Calu3 (cell line): Measurements from ENCODE around the gene PCOLCE2. TPM values are rescaled to one million over a fixed set of nuclear protein-coding genes. Genes with fewer than 3 reads are reported as not detected.

Experiments
- BruUV-seq: library from RNA; stranded (reverse); fragments of 400-500 nt; replicated peaks from 2 replicates; lab custom pipeline; 2021; lab: Mats Ljungman, UMichigan
- CTCF ChIA-PET: fragments of 300-600 bp; sonication (Branson Sonifier 250); formaldehyde crosslinking; loops from one replicate; lab custom pipeline; 2022; ENCODE audit warnings: antibody characterized with exemption; lab: Charles Lee
- DNase-seq: peaks from one replicate; pipeline ENCODE4 v3.0.0; 2022
- H3K27ac Mint-ChIP-seq: one replicate; pipeline ENCODE4 v1.8.0; 2022; ENCODE audit warnings: mixed read lengths; ENCODE audit not compliant: unreplicated experiment
- H3K27me3 Mint-ChIP-seq: one replicate; pipeline ENCODE4 v1.8.0; 2022; ENCODE audit warnings: mixed read lengths; ENCODE audit not compliant: unreplicated experiment
- H3K36me3 Mint-ChIP-seq: one replicate; pipeline ENCODE4 v1.8.0; 2022; ENCODE audit warnings: mild to moderate bottlenecking, moderate library complexity, mixed read lengths; ENCODE audit not compliant: insufficient read depth, unreplicated experiment
- H3K4me1 Mint-ChIP-seq: one replicate; pipeline ENCODE4 v1.8.0; 2022; ENCODE audit warnings: mild to moderate bottlenecking, low read depth, mixed read lengths; ENCODE audit not compliant: unreplicated experiment
- H3K4me3 Mint-ChIP-seq: one replicate; pipeline ENCODE4 v1.8.0; 2022; ENCODE audit warnings: mild to moderate bottlenecking, low read depth, moderate library complexity, mixed read lengths; ENCODE audit not compliant: unreplicated experiment
- H3K9me3 Mint-ChIP-seq: one replicate; pipeline ENCODE4 v1.8.0; 2022; ENCODE audit warnings: low read depth, mixed read lengths; ENCODE audit not compliant: unreplicated experiment
- CTCF ChIP-seq: fragments of 200-600 bp; IDR thresholded peaks from one replicate; pipeline ENCODE4 v1.8.0; 2022; ENCODE audit warnings: antibody characterized with exemption; ENCODE audit not compliant: unreplicated experiment
- intact Hi-C: fragments of 100-400 bp; cut with micrococcal nuclease; formaldehyde crosslinking; loops from one replicate; pipeline ENCODE4 v1.10.0; 2022; ENCODE audit not compliant: unreplicated experiment
- total RNA-seq: library from RNA; stranded (reverse); gene quantifications from 2 replicates; pipeline ENCODE4 v1.2.3, GENCODE V29; 2022

Gene PCOLCE2
- total RNA-seq, 1 experiment from 2014 or later = 9.6 TPM

- CTCF ChIA-PET = interaction anchor here (0.6 to 2.0 kb wide), 5 partner anchors 8 to 867 kb away, joined by 3 to 8 read pairs (median 6); partner anchors contain the start of gene PCOLCE2
- no peak for TF ChIP-seq CTCF
- Mint-ChIP-seq H3K27ac (no peak overlapping the region), H3K27me3 (no peaks in the 10 kb centered on the region), H3K4me3 (no peak overlapping the region), H3K4me1 (peaks cover 9% of the 10 kb centered on the region), H3K9me3 (no peaks in the 10 kb centered on the region), H3K36me3 (no peaks in the 10 kb centered on the region)
- intact Hi-C loops = no loop called here
- no TSS peak for BruUV-seq
- no peak for DNase-seq
Measured at GRCh38 chr3:142896201-142896755, 7.4 kb upstream of the PCOLCE2 start.

GRCh38 chr3:142894493-142894892 lies 5.6 kb upstream of the PCOLCE2 start:
- Mint-ChIP-seq H3K4me3 (no peak overlapping the region), H3K27me3 (peaks cover 5% of the 10 kb centered on the region)

DNA sequence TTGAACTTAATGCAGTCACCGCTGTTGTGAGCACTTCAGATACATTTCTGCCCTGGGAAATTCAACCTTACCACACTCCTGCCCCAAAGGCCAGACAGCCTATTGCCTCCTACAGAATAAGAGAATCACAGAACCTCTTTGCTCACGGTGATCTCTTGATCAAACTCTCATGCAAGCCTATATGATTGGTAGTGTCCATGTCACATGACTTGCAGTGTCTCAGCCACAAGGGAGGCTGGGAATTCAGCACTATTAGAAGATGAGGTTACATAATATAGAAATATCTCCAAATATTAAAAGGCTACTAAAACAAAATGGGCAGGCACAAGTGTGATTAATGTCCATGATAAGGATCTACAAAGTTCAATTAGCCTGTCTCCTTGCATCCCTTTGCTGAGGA lies 3.8 kb upstream of the PCOLCE2 start:
- H3K4me3 Mint-ChIP-seq = no peak overlapping the region
- peaks cover 8% of the 10 kb centered on the region for H3K27me3 Mint-ChIP-seq
- DNase-seq = no peak
- H3K36me3 Mint-ChIP-seq = peaks cover 18% of the 10 kb centered on the region
- intact Hi-C loops = no loop called here
- CTCF ChIA-PET = no interaction called here
- H3K4me1 Mint-ChIP-seq = peaks cover 17% of the 10 kb centered on the region
- no peaks in the 10 kb centered on the region for H3K9me3 Mint-ChIP-seq
- no TSS peak for BruUV-seq
- TF ChIP-seq CTCF = no peak
- no peak overlapping the region for H3K27ac Mint-ChIP-seq

More at GRCh38 chr3:142894493-142894892, 5.6 kb upstream of the PCOLCE2 start:
- no peaks in the 10 kb centered on the region for H3K9me3 Mint-ChIP-seq
- H3K4me1 Mint-ChIP-seq = peaks cover 9% of the 10 kb centered on the region
- peaks cover under 1% of the 10 kb centered on the region for H3K36me3 Mint-ChIP-seq
- no peak for TF ChIP-seq CTCF
- DNase-seq = no peak
- no peak overlapping the region for H3K27ac Mint-ChIP-seq
- CTCF ChIA-PET = interaction anchor here (0.7 to 1.0 kb wide), 2 partner anchors 65 to 166 kb away, joined by 3 to 4 read pairs; no protein-coding TSS in a partner anchor
- intact Hi-C loops = no loop called here
- no TSS peak for BruUV-seq

DNA sequence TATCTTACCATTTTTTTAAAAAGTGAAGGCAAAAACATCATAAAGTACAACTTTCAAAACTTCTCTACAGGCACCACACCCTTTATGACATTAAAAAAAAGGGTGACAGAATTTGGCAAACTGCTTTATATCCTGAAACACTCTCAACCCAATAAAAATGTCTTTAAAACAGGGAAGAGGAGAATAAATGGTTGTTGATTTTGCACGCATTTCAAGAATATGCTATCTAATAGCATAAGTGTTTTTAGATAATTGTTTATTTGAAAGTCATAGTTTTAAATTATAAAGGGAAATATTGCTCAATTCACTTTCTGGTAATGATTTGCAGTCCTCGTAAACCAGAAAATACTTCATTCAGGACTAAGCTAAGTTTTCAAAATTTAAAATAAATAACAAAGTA lies 1.7 kb upstream of the PCOLCE2 start:
- Mint-ChIP-seq H3K9me3 (no peaks in the 10 kb centered on the region), H3K36me3 (peaks cover 18% of the 10 kb centered on the region), H3K27me3 (peaks cover 8% of the 10 kb centered on the region), H3K4me1 (peaks cover 15% of the 10 kb centered on the region), H3K4me3 (no peak overlapping the region), H3K27ac (no peak overlapping the region)
- no TSS peak for BruUV-seq
- CTCF ChIA-PET = no interaction called here
- no peak for TF ChIP-seq CTCF
- DNase-seq = no peak
- intact Hi-C loops = no loop called here
